K562 (cell line): ENCODE data around the gene EEF2K. TPM values are rescaled to one million over a fixed set of nuclear protein-coding genes. Genes with fewer than 3 reads are reported as not detected.

ENCODE experiments used
- BRCA1 ChIP-seq, 2 experiments: fragments of 450-650 bp in 1 of 2; sonication (generic) in 1 of 2; formaldehyde crosslinking in 1 of 2; IDR thresholded peaks; 2 replicates each; pipeline versions ENCODE4 v1.5.0 to v1.6.1; 2017 to 2020; ENCODE audit warnings: mild to moderate bottlenecking in 1 of 2, missing genetic modification reagents in 1 of 2
- KLF16 ChIP-seq: IDR thresholded peaks from 2 replicates; pipeline ENCODE4 v1.6.1; 2016; ENCODE audit warnings: antibody characterized with exemption
- NR2C1 ChIP-seq, 2 experiments: fragments of 450-650 bp; IDR thresholded peaks; 2 replicates each; pipeline ENCODE4 v1.6.1; 2017; ENCODE audit warnings: mild to moderate bottlenecking in 2 of 2, antibody characterized with exemption in 1 of 2, inconsistent platforms in 1 of 2, missing compliant biosample characterization in 1 of 2, missing genetic modification characterization in 1 of 2
- POLR2AphosphoS5 ChIP-seq: IDR thresholded peaks from 2 replicates; pipeline ENCODE4 v1.6.1; 2011; ENCODE audit warnings: mild to moderate bottlenecking, low read depth, low read length, moderate library complexity; ENCODE audit not compliant: control insufficient read depth, insufficient read depth
- POU5F1 ChIP-seq: fragments of 150-350 bp; IDR thresholded peaks from 2 replicates; pipeline ENCODE4 v1.6.1; 2014; ENCODE audit warnings: borderline replicate concordance, low read length, low read depth, mild to moderate bottlenecking; ENCODE audit not compliant: partially characterized antibody
- TAF9B ChIP-seq: fragments of 450-650 bp; IDR thresholded peaks from 2 replicates; pipeline ENCODE4 v1.6.1; 2018; ENCODE audit warnings: mild to moderate bottlenecking; ENCODE audit not compliant: partially characterized antibody
- ZNF584 ChIP-seq: fragments of 200-800 bp; sonication (Bioruptor generic); IDR thresholded peaks from 2 replicates; pipeline ENCODE4 v1.6.1; 2016; ENCODE audit warnings: low read depth, mild to moderate bottlenecking, missing genetic modification characterization, missing compliant biosample characterization
- ZNF764 ChIP-seq: fragments of 250-450 bp; sonication (Bioruptor Pico); IDR thresholded peaks from 2 replicates; pipeline ENCODE4 v1.4.0; 2020; ENCODE audit warnings: low read depth, mild to moderate bottlenecking, moderate library complexity
- polyA plus RNA-seq, 8 experiments: library from polyadenylated mRNA; depleted of rRNA in 4 of 8; stranded (reverse) in 5 of 8; unstranded in 3 of 8; fragments of >200 nt; fragmentation: Nextera tagmentation in 2 of 8; fragmentation: Illumina TruSeq in 1 of 8; extraction: Ambion mirVana in 2 of 8; extraction: Trizol in 1 of 8; gene quantifications; 2 replicates each; pipeline versions ENCODE4 v1.2.1 to v1.2.3, GENCODE V29; 2011 to 2014; ENCODE audit warnings: inconsistent platforms in 1 of 8, missing spikeins in 1 of 8
- total RNA-seq, 7 experiments: library from RNA; depleted of rRNA in 6 of 7; stranded (reverse); fragments of >200 nt in 6 of 7; fragmentation: Illumina TruSeq in 2 of 7; extraction: Trizol in 2 of 7; gene quantifications; 2 replicates each; pipeline versions ENCODE4 v1.2.1 to v1.2.3, GENCODE V29; 2011 to 2021; ENCODE audit warnings: low replicate concordance in 1 of 7
- TF ChIP-seq, protein P1 (sequence below), 3 experiments: fragments of 200-800 bp in 1 of 3; fragments of 250-450 bp in 1 of 3; fragments of 450-650 bp in 1 of 3; sonication (Bioruptor Pico) in 1 of 3; sonication (Bioruptor generic) in 1 of 3; formaldehyde crosslinking in 1 of 3; IDR thresholded peaks; 2 replicates each; pipeline versions ENCODE4 v1.6.1 to v1.8.0; 2016 to 2022; ENCODE audit warnings: mild to moderate bottlenecking in 2 of 3, missing genetic modification characterization in 2 of 3, missing compliant biosample characterization in 1 of 3, moderate library complexity in 1 of 3
- TF ChIP-seq, protein P2 (sequence below), 2 experiments: IDR thresholded peaks in 1 of 2; conservative IDR thresholded peaks in 1 of 2; 2 replicates each; pipeline ENCODE4 v1.6.1; 2016; ENCODE audit warnings: low read depth in 2 of 2, mild to moderate bottlenecking in 1 of 2, missing compliant biosample characterization in 1 of 2, missing genetic modification characterization in 1 of 2, moderate library complexity in 1 of 2
- TF ChIP-seq, protein P3 (sequence below): fragments of 450-650 bp; formaldehyde crosslinking; IDR thresholded peaks from 2 replicates; pipeline ENCODE4 v1.4.0; 2020; ENCODE audit warnings: mild to moderate bottlenecking, moderate library complexity
- TF ChIP-seq, protein P4 (sequence below): fragments of 450-650 bp; IDR thresholded peaks from 2 replicates; pipeline ENCODE4 v1.6.1; 2016; ENCODE audit warnings: antibody characterized with exemption

Gene EEF2K
- total and polyA plus RNA-seq, 9 of the 15 experiments (the other 6 are each of a cell fraction or from before 2014, with no cell fraction given): 3.0 to 35.2 (median 12.2) TPM

DNA sequence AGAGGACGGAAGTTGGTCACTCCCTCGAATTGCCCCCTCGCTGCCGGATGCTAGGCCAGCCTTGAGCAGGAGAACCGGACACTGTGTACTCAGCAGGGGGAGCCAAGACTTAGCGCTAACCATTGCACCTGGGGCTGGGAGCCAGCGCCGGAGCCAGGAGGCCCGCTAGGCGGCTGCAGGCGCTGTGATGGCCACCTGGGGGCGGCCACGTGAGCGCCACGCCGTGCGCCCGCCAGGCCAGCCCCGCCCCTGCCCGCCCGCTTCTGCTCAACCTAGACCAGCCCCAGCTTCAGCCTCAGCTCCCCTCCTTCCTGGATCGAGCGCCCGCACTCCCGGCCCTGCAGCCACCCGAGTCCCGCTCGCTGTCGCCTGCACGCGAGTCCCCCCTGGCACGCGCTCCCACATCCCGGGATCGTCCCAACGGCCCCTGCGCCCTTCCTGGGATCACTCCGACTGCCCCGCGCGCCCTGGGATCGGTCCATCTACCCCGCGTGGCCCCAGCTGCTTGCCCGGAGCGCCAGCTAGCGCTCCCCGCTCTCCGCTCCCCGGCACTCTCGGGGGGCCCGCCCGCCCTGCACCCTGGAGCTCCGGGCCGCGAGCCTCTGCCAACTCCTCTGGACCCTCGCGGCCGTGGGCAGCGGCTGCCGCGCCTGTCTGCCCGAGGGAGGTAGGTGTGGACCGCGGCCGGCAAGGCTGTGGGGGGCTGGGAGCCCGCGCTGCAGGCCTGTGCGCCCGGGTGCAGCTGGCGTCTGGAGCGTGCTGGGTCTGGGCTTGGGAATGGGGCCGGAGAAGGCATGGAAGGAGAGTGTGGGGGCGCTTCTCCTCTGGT, at the start of gene EEF2K (continued):
- TF ChIP-seq, protein P1, sequence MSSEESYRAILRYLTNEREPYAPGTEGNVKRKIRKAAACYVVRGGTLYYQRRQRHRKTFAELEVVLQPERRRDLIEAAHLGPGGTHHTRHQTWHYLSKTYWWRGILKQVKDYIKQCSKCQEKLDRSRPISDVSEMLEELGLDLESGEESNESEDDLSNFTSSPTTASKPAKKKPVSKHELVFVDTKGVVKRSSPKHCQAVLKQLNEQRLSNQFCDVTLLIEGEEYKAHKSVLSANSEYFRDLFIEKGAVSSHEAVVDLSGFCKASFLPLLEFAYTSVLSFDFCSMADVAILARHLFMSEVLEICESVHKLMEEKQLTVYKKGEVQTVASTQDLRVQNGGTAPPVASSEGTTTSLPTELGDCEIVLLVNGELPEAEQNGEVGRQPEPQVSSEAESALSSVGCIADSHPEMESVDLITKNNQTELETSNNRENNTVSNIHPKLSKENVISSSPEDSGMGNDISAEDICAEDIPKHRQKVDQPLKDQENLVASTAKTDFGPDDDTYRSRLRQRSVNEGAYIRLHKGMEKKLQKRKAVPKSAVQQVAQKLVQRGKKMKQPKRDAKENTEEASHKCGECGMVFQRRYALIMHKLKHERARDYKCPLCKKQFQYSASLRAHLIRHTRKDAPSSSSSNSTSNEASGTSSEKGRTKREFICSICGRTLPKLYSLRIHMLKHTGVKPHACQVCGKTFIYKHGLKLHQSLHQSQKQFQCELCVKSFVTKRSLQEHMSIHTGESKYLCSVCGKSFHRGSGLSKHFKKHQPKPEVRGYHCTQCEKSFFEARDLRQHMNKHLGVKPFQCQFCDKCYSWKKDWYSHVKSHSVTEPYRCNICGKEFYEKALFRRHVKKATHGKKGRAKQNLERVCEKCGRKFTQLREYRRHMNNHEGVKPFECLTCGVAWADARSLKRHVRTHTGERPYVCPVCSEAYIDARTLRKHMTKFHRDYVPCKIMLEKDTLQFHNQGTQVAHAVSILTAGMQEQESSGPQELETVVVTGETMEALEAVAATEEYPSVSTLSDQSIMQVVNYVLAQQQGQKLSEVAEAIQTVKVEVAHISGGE (CRISPR knock-in tag; IDR thresholded peaks at IDR 0.05): peak in 2 of 3 experiments; percentile 60 to 94; a peak in 3 of 6 replicates
- TF ChIP-seq, protein P2, sequence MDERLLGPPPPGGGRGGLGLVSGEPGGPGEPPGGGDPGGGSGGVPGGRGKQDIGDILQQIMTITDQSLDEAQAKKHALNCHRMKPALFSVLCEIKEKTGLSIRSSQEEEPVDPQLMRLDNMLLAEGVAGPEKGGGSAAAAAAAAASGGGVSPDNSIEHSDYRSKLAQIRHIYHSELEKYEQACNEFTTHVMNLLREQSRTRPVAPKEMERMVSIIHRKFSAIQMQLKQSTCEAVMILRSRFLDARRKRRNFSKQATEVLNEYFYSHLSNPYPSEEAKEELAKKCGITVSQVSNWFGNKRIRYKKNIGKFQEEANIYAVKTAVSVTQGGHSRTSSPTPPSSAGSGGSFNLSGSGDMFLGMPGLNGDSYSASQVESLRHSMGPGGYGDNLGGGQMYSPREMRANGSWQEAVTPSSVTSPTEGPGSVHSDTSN (CRISPR knock-in tag; IDR thresholded peaks at IDR 0.05; ENCODE audit: low read depth): no peak
- TF ChIP-seq, protein P2 (tag; conservative IDR thresholded peaks at IDR 0.05; ENCODE audit: low read depth): no peak
- TF ChIP-seq ZNF584 (CRISPR knock-in tag) (no peak), POLR2AphosphoS5 (peak; percentile 64; the same call in 1 of the 2 replicates), NR2C1 (IDR thresholded peaks at IDR 0.05) (no peak), NR2C1 (tag; IDR thresholded peaks at IDR 0.05) (peak; percentile 61), ZNF764 (no peak), TAF9B (no peak), BRCA1 (IDR thresholded peaks at IDR 0.05) (no peak), BRCA1 (CRISPR knock-in tag; IDR thresholded peaks at IDR 0.05) (no peak), KLF16 (peak; percentile 54; the same call in 1 of the 2 replicates), POU5F1 (no peak)
- TF ChIP-seq, protein P3, sequence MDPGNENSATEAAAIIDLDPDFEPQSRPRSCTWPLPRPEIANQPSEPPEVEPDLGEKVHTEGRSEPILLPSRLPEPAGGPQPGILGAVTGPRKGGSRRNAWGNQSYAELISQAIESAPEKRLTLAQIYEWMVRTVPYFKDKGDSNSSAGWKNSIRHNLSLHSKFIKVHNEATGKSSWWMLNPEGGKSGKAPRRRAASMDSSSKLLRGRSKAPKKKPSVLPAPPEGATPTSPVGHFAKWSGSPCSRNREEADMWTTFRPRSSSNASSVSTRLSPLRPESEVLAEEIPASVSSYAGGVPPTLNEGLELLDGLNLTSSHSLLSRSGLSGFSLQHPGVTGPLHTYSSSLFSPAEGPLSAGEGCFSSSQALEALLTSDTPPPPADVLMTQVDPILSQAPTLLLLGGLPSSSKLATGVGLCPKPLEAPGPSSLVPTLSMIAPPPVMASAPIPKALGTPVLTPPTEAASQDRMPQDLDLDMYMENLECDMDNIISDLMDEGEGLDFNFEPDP (CRISPR knock-in tag): no peak
- TF ChIP-seq, protein P4, sequence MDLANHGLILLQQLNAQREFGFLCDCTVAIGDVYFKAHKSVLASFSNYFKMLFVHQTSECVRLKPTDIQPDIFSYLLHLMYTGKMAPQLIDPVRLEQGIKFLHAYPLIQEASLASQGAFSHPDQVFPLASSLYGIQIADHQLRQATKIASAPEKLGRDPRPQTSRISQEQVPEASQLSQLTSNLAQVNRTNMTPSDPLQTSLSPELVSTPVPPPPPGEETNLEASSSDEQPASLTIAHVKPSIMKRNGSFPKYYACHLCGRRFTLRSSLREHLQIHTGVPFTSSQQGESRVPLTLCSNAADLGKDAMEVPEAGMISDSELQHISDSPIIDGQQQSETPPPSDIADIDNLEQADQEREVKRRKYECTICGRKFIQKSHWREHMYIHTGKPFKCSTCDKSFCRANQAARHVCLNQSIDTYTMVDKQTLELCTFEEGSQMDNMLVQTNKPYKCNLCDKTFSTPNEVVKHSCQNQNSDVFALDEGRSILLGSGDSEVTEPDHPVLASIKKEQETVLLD: no peak
